HEK293T (cell line): ENCODE measurements around the gene AP1G2.

ENCODE experiments used
- CTCF ChIA-PET: fragments of 350-600 bp; formaldehyde crosslinking; extraction: SDS; loops from one replicate; lab custom pipeline; 2021; ENCODE audit warnings: antibody characterized with exemption, inconsistent platforms; lab: Yijun Ruan, JAX
- POLR2A ChIA-PET: fragments of 350-600 bp; formaldehyde crosslinking; extraction: SDS; loops from one replicate; lab custom pipeline; 2020; ENCODE audit warnings: antibody characterized with exemption, inconsistent platforms; lab: Yijun Ruan, JAX
- DNase-seq: peaks from one replicate; pipeline ENCODE4 v3.0.0; 2012; ENCODE audit warnings: mixed read lengths; ENCODE audit errors: extremely low spot score
- ARNT ChIP-seq: fragments of 450-650 bp; IDR thresholded peaks from 2 replicates; pipeline ENCODE4 v1.6.1; 2017; ENCODE audit warnings: mild to moderate bottlenecking
- BHLHE40 ChIP-seq: fragments of 450-650 bp; IDR thresholded peaks from 2 replicates; pipeline ENCODE4 v1.6.1; 2016; ENCODE audit warnings: mild to moderate bottlenecking, moderate library complexity, borderline replicate concordance
- CTBP1 ChIP-seq: fragments of 450-650 bp; IDR thresholded peaks from 2 replicates; pipeline ENCODE4 v1.6.1; 2016; ENCODE audit warnings: borderline replicate concordance
- ELF4 ChIP-seq: fragments of 450-650 bp; IDR thresholded peaks from 2 replicates; pipeline ENCODE4 v1.6.1; 2017; ENCODE audit warnings: antibody characterized with exemption
- FOXA1 ChIP-seq: fragments of 450-650 bp; IDR thresholded peaks from 2 replicates; pipeline ENCODE4 v1.6.1; 2016; ENCODE audit warnings: mild to moderate bottlenecking
- FOXK2 ChIP-seq: fragments of 450-650 bp; IDR thresholded peaks from 2 replicates; pipeline ENCODE4 v1.6.1; 2016; ENCODE audit warnings: mild to moderate bottlenecking
- FOXM1 ChIP-seq: fragments of 450-650 bp; IDR thresholded peaks from 2 replicates; pipeline ENCODE4 v1.6.1; 2017; ENCODE audit warnings: mild to moderate bottlenecking, borderline replicate concordance
- HDGF ChIP-seq: fragments of 450-650 bp; IDR thresholded peaks from 2 replicates; pipeline ENCODE4 v1.6.1; 2017; ENCODE audit warnings: antibody characterized with exemption, borderline replicate concordance
- L3MBTL2 ChIP-seq: fragments of 450-650 bp; conservative IDR thresholded peaks from 2 replicates; pipeline ENCODE4 v1.6.1; 2016; ENCODE audit warnings: mild to moderate bottlenecking
- LEF1 ChIP-seq: fragments of 450-650 bp; IDR thresholded peaks from 2 replicates; pipeline ENCODE4 v1.6.1; 2017; ENCODE audit warnings: mild to moderate bottlenecking, borderline replicate concordance
- NFRKB ChIP-seq: fragments of 450-650 bp; IDR thresholded peaks from 2 replicates; pipeline ENCODE4 v1.6.1; 2016; ENCODE audit warnings: mild to moderate bottlenecking, moderate library complexity
- PKNOX1 ChIP-seq: fragments of 450-650 bp; IDR thresholded peaks from 2 replicates; pipeline ENCODE4 v1.6.1; 2016
- SP1 ChIP-seq: fragments of 450-650 bp; IDR thresholded peaks from 2 replicates; pipeline ENCODE4 v1.6.1; 2017
- SUZ12 ChIP-seq: fragments of 450-650 bp; IDR thresholded peaks from 2 replicates; pipeline ENCODE4 v1.6.1; 2016; ENCODE audit warnings: mild to moderate bottlenecking
- TARDBP ChIP-seq: fragments of 450-650 bp; IDR thresholded peaks from 2 replicates; pipeline ENCODE4 v1.6.1; 2016
- ZNF384 ChIP-seq: fragments of 450-650 bp; IDR thresholded peaks from 2 replicates; pipeline ENCODE4 v1.6.1; 2016

The AP1G2 gene

GRCh38 chr14:23522643-23523198 is 44.9 kb downstream of the AP1G2 start:
- TF ChIP-seq ELF4, result no peak
- no peak for TF ChIP-seq HDGF
- no peak for TF ChIP-seq FOXA1
- no peak for TF ChIP-seq FOXK2
- TF ChIP-seq L3MBTL2, result no peak
- no peak for TF ChIP-seq FOXM1
- TF ChIP-seq SP1, result no peak
- TF ChIP-seq CTBP1, result no peak
- no peak for TF ChIP-seq ZNF384
- DNase-seq, result no peak
- POLR2A ChIA-PET, result interaction anchor here (0.7 to 2.8 kb wide), 2 partner anchors 29 to 33 kb away, joined by 3 to 9 read pairs; partner anchors contain the start of gene THTPA
- CTCF ChIA-PET, result interaction anchor here (0.7 to 1.1 kb wide), 2 partner anchors 37 to 44 kb away, joined by 3 read pairs; no protein-coding TSS in a partner anchor

- CTCF ChIA-PET, result interaction anchor here (0.7 kb wide), 1 partner anchor 43 kb away, joined by 3 read pairs; no protein-coding TSS in a partner anchor
- TF ChIP-seq BHLHE40, result no peak
- no peak for TF ChIP-seq SUZ12
- TF ChIP-seq PKNOX1, result no peak
- TF ChIP-seq L3MBTL2, result no peak
- no peak for TF ChIP-seq LEF1
- TF ChIP-seq HDGF, result no peak
- no peak for TF ChIP-seq FOXM1
- no peak for TF ChIP-seq SP1
- TF ChIP-seq ZNF384, result no peak
- TF ChIP-seq NFRKB, result no peak
- TF ChIP-seq TARDBP, result no peak
- no peak for TF ChIP-seq FOXA1
- TF ChIP-seq ELF4, result no peak
- TF ChIP-seq FOXK2, result no peak
- TF ChIP-seq CTBP1, result no peak
- no peak for TF ChIP-seq ARNT
- POLR2A ChIA-PET, result interaction anchor here (0.6 kb wide), 1 partner anchor 9 kb away, joined by 4 read pairs; no protein-coding TSS in a partner anchor
- no peak for DNase-seq
These were observed 45.6 kb downstream of the AP1G2 start for GRCh38 chr14:23521785-23522640.

GRCh38 chr14:23520899-23521533 is 46.6 kb downstream of the AP1G2 start:
- DNase-seq, result no peak
- POLR2A ChIA-PET, result no interaction called here
- CTCF ChIA-PET, result no interaction called here
- no peak for TF ChIP-seq PKNOX1
- TF ChIP-seq FOXA1, result no peak
- no peak for TF ChIP-seq CTBP1
- TF ChIP-seq NFRKB, result no peak
- TF ChIP-seq FOXM1, result no peak
- TF ChIP-seq TARDBP, result no peak
- TF ChIP-seq SUZ12, result no peak
- no peak for TF ChIP-seq HDGF
- no peak for TF ChIP-seq ELF4
- no peak for TF ChIP-seq FOXK2
- TF ChIP-seq BHLHE40, result no peak
- no peak for TF ChIP-seq ZNF384
- no peak for TF ChIP-seq ARNT

GRCh38 chr14:23518709-23519108 is 48.9 kb downstream of the AP1G2 start:
- CTCF ChIA-PET, result no interaction called here
- POLR2A ChIA-PET, result no interaction called here
- TF ChIP-seq ARNT (no peak), NFRKB (no peak), L3MBTL2 (no peak), SP1 (no peak), ZNF384 (no peak), SUZ12 (no peak), FOXA1 (no peak), HDGF (no peak), LEF1 (no peak), FOXM1 (no peak), FOXK2 (no peak), BHLHE40 (no peak), TARDBP (no peak), ELF4 (no peak), CTBP1 (no peak), PKNOX1 (no peak)
- DNase-seq, result no peak

- no peak for DNase-seq
- TF ChIP-seq BHLHE40, result no peak
- TF ChIP-seq L3MBTL2, result no peak
- TF ChIP-seq LEF1, result no peak
- no peak for TF ChIP-seq FOXM1
- TF ChIP-seq TARDBP, result no peak
- no peak for TF ChIP-seq HDGF
- TF ChIP-seq ARNT, result no peak
- no peak for TF ChIP-seq NFRKB
- TF ChIP-seq FOXK2, result no peak
- no peak for TF ChIP-seq ZNF384
- TF ChIP-seq SUZ12, result no peak
- ChIA-PET CTCF (interaction anchor here (0.6 kb wide), 1 partner anchor 9 kb away, joined by 3 read pairs; no protein-coding TSS in a partner anchor), POLR2A (interaction anchor here (1.0 kb wide), 1 partner anchor 35 kb away, joined by 3 read pairs; no protein-coding TSS in a partner anchor)
These were observed 49.8 kb downstream of the AP1G2 start for GRCh38 chr14:23517650-23518326.
